RPMI7951 (cell line): ENCODE data around the gene CARS2. TPM values are rescaled to one million over a fixed set of nuclear protein-coding genes. Genes with fewer than 3 reads are reported as not detected.
"Not testable (repeated sequence)": the region's sequence is repeated elsewhere in the genome, so short reads cannot be mapped to it uniquely, and the experiment has no call there.

Source experiments
- DNase-seq: peaks from one replicate; pipeline ENCODE4 v3.0.0-alpha.2; 2012; ENCODE audit warnings: low read depth
- total RNA-seq: library from RNA; depleted of rRNA; stranded (reverse); fragments of >200 nt; shearing (Covaris generic); gene quantifications from 2 replicates; pipeline ENCODE4 v1.2.3, GENCODE V29; 2014; rRNA removed

The CARS2 gene, protein sequence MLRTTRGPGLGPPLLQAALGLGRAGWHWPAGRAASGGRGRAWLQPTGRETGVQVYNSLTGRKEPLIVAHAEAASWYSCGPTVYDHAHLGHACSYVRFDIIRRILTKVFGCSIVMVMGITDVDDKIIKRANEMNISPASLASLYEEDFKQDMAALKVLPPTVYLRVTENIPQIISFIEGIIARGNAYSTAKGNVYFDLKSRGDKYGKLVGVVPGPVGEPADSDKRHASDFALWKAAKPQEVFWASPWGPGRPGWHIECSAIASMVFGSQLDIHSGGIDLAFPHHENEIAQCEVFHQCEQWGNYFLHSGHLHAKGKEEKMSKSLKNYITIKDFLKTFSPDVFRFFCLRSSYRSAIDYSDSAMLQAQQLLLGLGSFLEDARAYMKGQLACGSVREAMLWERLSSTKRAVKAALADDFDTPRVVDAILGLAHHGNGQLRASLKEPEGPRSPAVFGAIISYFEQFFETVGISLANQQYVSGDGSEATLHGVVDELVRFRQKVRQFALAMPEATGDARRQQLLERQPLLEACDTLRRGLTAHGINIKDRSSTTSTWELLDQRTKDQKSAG
- 35.1 and 40.3 TPM in 2 replicates for total RNA-seq

DNA sequence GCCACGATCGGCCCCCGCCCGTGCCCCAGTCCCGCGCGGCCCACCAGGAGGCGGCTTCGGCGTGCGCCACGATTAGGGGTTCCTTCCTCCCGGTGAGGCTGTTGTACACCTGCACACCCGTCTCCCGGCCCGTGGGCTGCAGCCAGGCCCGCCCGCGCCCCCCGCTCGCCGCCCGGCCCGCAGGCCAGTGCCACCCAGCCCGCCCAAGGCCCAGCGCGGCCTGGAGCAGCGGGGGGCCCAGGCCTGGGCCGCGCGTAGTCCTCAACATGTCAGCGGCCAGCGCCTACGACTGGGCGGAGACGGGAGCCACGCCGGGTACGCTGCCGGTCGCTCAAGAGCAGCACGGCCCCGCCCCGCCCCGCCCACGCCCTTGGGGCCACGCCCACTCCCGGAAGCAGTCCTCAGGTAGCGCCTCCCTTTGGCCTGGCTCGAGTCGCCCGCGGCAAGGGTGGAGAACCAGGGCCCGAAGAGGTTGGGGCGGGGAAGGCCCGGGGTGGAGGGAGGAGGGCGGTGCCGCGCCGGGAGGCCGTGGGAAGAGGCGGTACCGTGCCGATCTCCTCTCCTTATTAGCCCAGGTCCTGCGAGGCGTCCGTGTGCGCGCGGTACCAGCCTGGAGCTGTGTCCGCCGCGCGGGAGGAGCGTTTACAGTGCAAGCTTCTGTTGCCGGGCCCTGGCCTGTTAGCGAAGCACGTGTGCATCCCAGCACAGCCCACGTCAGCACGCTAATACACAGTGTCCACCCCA lies at the start of gene CARS2:
CARS2 (minus strand) TSS at position 291 of the 744 bp plus-strand sequence; CDS start at position 268, 23 bp downstream.
- DNase-seq: peak; percentile 96

GRCh38 chr13:110748271-110748670 lies 42.4 kb upstream of the CARS2 start:
- DNase-seq: no peak

DNA sequence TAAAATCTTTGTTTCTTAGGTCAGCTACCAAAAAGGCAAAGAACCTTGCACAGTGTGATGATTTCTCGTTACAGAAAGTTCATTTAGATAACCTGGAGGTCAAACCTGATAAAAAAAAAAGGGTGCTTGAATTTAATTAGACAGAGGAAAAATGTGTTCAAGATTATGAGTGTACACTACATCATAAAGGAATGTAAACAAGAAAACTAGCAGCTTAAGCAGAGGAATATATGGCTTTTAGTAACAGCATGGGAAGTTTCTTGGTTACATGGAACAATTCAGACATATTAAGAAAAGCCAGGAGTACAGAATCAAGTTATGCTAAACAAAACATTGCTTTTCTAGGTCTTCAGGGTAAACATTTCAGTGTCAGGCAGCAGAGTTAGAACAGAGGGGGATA lies 40.5 kb upstream of the CARS2 start:
- DNase-seq: no peak

- no peak for DNase-seq
Measured at GRCh38 chr13:110743687-110744086, 37.8 kb upstream of the CARS2 start.

- no peak for DNase-seq
Measured at GRCh38 chr13:110737555-110737954, 31.6 kb upstream of the CARS2 start.

DNA sequence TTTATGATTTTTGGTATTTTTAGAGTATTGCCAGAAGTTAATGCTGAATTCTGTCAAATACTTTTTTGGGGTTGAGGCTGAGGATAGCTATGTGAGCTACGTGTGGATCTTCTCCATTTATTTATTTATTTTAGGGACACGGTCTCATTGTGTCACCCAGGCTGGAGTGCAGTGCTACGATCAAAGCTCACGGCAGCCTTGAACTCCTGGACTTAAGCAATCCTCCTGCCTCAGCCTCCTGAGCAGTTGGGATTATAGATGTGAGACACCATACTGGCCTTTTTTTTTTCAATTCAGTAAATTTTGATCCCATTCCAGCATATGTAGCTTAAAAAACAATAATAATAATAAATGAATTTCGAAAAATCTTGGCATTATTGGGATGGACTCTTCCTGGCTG lies 28.6 kb upstream of the CARS2 start:
- DNase-seq: no peak

DNA sequence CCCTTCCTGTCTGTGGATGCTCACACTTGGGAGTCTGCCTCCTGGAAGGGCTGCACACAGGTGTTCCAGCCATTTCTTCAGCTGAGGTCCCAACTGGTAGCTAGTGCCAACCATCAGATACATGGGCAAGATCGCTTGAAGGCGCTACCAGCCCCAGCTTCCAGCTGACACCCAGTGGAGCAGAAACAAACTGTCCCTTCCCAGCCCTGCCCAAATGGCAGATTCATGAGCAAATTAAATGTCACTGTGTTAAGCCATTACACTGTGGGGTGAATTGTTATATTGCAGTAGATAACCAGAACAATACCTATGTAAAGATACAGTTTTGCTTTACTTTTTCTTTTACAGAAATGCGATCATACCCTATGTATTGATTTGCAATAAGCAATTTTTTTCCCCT lies 25.2 kb upstream of the CARS2 start:
- DNase-seq: no peak

- DNase-seq: no peak
Measured at GRCh38 chr13:110726726-110727125, 20.8 kb upstream of the CARS2 start.

DNA sequence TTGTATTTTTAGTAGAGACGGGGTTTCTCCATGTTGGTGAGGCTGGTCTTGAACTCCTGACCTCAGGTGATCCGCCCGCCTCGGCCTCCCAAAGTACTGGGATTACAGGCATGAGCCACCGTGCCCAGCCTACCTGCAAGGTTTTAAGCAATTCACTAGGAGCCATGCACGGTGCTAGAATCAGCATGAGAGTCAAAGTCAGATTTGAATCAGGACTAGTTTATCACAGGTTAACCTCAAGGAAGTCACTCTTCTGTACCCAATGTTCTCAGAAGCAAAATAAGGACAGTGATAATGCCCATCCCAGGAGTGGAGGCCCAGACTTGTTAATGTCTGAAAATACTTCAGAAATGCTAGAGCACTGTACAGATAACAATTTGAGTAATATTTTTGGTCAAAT lies 20.2 kb upstream of the CARS2 start:
- DNase-seq: not testable (repeated sequence)

GRCh38 chr13:110723598-110723997 lies 17.7 kb upstream of the CARS2 start:
- DNase-seq: no peak

DNA sequence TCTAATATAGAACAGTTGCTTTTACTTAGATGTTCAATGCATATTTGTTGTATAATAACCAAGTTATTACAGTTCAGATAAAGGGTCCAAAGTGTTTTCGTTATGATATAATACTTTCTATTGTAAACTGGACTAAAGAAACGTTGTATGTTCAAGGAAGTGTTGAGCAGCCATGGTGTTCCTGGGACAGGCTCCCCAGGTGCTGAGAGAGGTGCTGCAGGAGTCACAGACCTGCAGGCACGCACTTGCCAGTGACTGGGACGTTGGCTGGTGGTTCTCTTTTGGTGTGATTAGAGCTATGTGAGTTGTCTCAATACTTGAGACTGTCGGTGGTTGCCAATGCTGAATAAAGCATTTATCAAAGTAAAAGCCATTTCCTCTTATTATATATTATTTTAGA lies 17.1 kb upstream of the CARS2 start:
- DNase-seq: no peak

- no peak for DNase-seq
Measured at GRCh38 chr13:110719036-110719710, 13.3 kb upstream of the CARS2 start.

DNA sequence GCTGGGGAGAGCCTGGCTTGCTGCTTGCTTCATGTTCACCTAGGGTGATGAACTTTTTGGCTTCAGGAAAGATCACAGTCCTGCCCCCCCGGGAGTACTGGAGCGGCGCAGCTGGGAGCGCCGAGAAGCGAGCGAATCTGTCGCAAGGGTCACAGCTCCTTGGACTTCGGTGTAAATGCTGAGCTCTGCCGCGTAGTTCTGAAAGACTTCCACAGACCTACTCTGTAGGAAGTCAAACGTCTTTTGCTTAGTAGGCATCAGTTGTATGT lies 10.3 kb upstream of the CARS2 start:
- peak; percentile 22 for DNase-seq

DNA sequence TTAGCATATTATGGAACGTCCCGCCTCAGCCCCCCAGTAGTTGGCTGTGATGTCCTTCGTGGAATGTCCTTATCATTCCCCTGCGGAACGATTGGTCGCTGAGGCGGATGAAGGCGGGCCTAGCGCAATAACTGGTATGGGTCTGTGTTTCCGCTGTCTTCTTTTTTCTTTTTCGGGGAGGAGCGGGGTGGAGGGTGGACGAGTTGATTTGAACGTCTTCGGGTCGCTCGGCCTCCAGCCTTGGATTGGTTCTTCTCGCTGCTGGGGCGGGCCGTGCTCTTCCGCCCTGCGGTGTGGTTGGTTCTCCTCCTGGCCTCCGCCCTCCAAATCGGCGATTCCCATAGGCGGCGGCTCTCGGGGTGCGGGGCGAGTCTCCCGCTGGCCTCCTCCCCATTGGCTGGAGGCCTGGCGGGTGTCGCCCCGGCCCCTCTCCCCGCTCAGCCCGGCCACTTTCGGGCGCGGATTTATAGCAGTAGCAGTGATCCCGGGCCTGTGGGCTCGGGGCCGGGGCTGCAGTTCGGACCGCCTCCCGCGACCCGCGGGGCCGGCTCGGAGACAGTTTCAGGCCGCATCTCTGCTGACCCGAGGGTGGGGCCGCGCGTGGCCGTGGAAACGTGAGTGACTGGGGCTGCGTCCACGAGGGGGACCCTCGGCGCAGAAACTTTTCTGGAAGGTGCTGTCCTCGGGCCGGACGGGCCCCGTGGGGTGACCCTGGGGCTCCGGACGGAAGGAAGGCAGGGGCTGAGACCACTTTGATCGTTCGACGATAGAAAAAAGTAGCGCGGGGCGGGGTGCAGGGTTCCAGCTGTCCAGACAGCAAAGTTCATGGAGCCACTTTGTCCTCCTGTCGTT lies 9.7 kb upstream of the CARS2 start:
- DNase-seq: peak; percentile 99

DNA sequence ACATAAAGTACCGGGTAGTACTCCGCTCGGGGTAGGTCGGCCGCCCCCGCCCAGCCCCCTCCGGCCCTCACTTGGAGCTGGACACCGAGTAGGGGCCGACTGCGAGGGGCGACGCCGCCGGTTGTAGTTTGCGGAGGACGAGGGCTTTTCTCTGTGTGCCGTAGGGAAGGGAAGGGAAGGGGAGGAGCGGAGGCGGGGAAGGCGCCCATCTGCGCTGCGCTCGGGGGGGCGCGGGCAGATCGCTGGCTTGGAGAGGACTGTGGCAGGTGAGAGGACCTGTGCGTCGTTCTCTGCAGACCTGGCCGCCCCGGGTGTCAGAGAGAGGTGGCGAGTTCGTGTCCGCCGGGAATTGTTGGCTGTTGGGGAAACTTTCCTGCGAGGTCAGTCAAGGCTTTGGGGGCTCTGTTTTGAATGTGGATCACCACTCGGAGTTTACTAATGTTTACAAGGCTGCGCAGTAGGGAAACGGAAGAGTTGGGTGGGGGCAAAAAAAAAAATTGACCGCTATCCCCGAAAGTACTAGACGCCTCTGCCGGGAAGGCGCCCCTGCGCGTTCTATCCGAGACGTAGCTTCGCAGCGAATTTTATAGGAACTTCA lies 9.0 kb upstream of the CARS2 start:
- DNase-seq: no peak

- peak; percentile 41 for DNase-seq
Measured at GRCh38 chr13:110713981-110714796, 8.3 kb upstream of the CARS2 start.

- DNase-seq: no peak
Measured at GRCh38 chr13:110713642-110713952, 7.7 kb upstream of the CARS2 start, which contains the start of gene ING1. Gene ING1 (plus strand): TSS chr13:110713700. CDS start chr13:110714150, 450 bp downstream.

- peak; percentile 98 for DNase-seq
Measured at GRCh38 chr13:110712849-110713641, 7.1 kb upstream of the CARS2 start.

DNA sequence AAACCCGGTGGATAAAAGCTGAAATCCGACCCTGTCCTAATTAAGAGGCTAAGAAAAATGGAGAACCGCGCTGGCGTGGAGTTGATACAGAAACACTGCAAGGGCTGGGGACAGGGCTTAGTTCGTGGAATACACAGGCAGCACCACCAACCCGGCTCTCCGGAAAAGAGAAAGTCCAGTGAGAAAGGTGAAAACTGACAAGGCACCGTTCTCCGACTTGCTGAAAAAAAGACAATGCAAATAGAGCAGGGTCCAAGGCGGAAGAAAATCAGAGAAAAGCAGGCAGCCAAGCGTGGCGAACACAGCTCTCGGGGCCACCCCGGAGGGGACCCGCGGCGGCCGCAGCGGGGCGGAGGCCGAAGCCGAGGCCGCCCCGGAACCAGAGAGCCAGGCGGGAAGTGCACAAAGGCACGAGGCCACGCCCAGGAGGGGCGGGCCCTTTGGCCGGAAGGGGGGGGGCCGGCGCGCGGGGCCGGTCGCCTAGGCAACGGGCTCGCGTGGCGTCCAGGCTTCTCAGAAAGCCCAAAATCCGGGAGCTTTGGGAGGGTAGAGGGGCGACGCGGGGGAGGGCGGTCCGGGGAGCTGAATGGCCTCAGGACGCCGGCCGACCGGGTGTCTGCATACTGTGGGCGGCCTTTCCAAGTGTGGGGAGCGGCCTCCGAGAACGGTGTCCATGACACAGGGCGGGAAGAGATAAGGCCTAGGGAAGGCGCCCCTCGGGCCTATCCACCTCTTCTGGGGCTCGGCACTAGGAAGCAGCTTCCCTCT lies 6.3 kb upstream of the CARS2 start:
- DNase-seq: peak; percentile 83
